ENCODE results near the gene CNOT4.

Gene CNOT4

DNA sequence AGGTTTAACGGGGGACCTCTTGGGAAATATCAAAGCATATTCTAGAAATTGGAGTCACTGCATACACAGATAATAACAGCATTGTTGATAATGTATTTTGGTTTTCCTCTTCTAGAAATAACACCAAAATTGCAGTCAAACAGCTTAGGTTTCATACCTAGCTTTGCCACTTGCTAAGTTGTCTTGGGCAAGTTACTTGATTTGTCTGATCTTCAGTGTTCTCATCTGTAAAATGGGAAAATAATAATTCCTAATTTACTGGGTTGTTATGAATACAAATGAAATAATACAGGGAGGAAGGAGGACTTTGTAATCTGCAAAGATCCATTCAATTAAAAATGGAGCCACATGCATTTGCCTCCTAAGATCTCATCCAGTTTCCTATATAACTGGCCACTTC, 27.6 kb upstream of the CNOT4 start:
- Histone ChIP-seq H3K4me1 (ENCODE audit: low read length) (no peaks in the 10 kb centered on the region), H3K4me2 (ENCODE audit: low read length) (no peak overlapping the region), H4K20me1 (ENCODE audit: insufficient read depth, low read length) (no peaks in the 10 kb centered on the region), H3K4me3 (ENCODE audit: low read length) (no peak overlapping the region), H3K27ac (ENCODE audit: low read length) (no peak overlapping the region), H3K27me3 (ENCODE audit: low read depth, low read length) (peaks cover 9% of the 10 kb centered on the region), H3K9me3 (ENCODE audit: insufficient read depth, low read length) (no peaks in the 10 kb centered on the region), H3K9ac (ENCODE audit: low read length) (no peak overlapping the region), H2AFZ (ENCODE audit: low read depth, low read length) (no peak overlapping the region), H3K36me3 (replicated peaks; ENCODE audit: low read depth, low read length) (no peaks in the 10 kb centered on the region), H3K79me2 (ENCODE audit: low read length) (no peaks in the 10 kb centered on the region)
- TF ChIP-seq, protein P1, sequence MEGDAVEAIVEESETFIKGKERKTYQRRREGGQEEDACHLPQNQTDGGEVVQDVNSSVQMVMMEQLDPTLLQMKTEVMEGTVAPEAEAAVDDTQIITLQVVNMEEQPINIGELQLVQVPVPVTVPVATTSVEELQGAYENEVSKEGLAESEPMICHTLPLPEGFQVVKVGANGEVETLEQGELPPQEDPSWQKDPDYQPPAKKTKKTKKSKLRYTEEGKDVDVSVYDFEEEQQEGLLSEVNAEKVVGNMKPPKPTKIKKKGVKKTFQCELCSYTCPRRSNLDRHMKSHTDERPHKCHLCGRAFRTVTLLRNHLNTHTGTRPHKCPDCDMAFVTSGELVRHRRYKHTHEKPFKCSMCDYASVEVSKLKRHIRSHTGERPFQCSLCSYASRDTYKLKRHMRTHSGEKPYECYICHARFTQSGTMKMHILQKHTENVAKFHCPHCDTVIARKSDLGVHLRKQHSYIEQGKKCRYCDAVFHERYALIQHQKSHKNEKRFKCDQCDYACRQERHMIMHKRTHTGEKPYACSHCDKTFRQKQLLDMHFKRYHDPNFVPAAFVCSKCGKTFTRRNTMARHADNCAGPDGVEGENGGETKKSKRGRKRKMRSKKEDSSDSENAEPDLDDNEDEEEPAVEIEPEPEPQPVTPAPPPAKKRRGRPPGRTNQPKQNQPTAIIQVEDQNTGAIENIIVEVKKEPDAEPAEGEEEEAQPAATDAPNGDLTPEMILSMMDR (IDR thresholded peaks at IDR 0.05; ENCODE audit: low read depth, low read length), result no peak
- TF ChIP-seq EZH2phosphoT487 (IDR thresholded peaks at IDR 0.05; ENCODE audit: low read depth), result no peak

DNA sequence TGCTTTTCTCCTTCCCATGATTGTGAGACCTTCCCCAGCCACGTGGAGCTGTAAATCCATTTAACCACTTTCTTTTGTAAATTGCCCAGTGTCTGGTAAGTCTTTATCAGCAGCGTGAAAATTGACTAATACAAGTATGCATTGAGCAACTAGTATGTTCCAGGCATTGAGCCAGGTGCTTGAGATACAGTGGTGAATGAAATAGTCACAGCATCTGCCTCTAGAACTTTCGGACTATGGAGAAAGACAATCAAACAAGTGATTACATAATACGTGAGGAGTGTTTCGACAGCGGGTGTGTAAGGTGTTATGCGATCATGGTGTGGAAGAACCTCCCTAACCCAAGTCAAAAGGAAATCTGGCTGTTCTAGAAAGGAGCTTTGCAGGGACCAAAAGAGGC, 26.2 kb upstream of the CNOT4 start:
- TF ChIP-seq EZH2phosphoT487 (IDR thresholded peaks at IDR 0.05; ENCODE audit: low read depth), result no peak
- TF ChIP-seq, protein P1 (IDR thresholded peaks at IDR 0.05; ENCODE audit: low read depth, low read length), result no peak
- Histone ChIP-seq H3K9me3 (ENCODE audit: insufficient read depth, low read length) (no peaks in the 10 kb centered on the region), H3K36me3 (replicated peaks; ENCODE audit: low read depth, low read length) (no peaks in the 10 kb centered on the region), H3K4me3 (ENCODE audit: low read length) (no peak overlapping the region), H3K27me3 (ENCODE audit: low read depth, low read length) (peaks cover 9% of the 10 kb centered on the region), H3K4me1 (ENCODE audit: low read length) (no peaks in the 10 kb centered on the region), H3K4me2 (ENCODE audit: low read length) (no peak overlapping the region), H3K79me2 (ENCODE audit: low read length) (no peaks in the 10 kb centered on the region), H4K20me1 (ENCODE audit: insufficient read depth, low read length) (no peaks in the 10 kb centered on the region), H3K9ac (ENCODE audit: low read length) (no peak overlapping the region), H2AFZ (ENCODE audit: low read depth, low read length) (no peak overlapping the region), H3K27ac (ENCODE audit: low read length) (no peak overlapping the region)

DNA sequence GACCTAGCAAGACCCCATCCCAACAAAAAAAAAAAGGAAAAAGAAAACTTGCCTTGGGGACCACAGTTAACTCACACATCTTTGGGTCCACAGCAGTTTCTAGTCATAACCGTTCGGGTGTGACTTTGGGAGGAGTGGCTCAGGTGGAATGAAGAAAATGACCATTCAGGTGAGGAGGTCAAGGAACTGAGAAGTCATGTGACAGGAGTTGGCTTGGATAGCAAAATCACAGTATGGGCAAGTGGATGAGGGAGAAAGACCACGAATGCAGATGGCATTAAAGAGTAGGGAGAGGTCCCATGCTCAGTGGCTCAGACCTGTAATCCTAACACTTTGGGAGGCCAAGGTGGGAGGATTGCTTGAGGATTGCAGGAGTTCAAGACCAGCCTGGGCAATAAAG, 17.1 kb upstream of the CNOT4 start:
- Histone ChIP-seq H3K9ac (ENCODE audit: low read length) (no peak overlapping the region), H3K79me2 (ENCODE audit: low read length) (no peaks in the 10 kb centered on the region), H3K4me3 (ENCODE audit: low read length) (no peak overlapping the region), H3K27ac (ENCODE audit: low read length) (no peak overlapping the region), H3K36me3 (replicated peaks; ENCODE audit: low read depth, low read length) (no peaks in the 10 kb centered on the region), H3K9me3 (ENCODE audit: insufficient read depth, low read length) (no peaks in the 10 kb centered on the region), H2AFZ (ENCODE audit: low read depth, low read length) (no peak overlapping the region), H3K4me2 (ENCODE audit: low read length) (no peak overlapping the region), H3K27me3 (ENCODE audit: low read depth, low read length) (peaks cover 4% of the 10 kb centered on the region; the same call in 1 of the 2 replicates), H3K4me1 (ENCODE audit: low read length) (no peaks in the 10 kb centered on the region), H4K20me1 (ENCODE audit: insufficient read depth, low read length) (no peaks in the 10 kb centered on the region)
- TF ChIP-seq EZH2phosphoT487 (IDR thresholded peaks at IDR 0.05; ENCODE audit: low read depth), result no peak
- TF ChIP-seq, protein P1 (IDR thresholded peaks at IDR 0.05; ENCODE audit: low read depth, low read length), result no peak

DNA sequence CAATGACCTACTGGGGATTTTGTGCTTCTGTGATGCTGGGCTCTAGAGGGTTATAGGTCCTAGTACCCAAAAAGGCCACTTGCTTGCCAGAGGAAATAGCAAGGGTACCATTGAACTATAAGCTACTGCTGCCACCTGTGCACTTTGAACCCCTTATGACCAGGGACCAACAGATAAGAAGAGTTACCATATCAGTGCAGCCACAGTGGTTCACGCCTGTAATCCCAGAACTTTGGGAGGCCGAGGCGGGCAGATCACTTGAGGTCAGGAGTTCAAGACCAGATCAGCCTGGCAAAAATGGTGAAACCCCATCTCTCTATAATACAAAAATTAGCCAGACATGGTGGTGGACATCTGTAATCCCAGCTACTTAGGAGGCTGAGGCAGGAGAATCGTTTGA, 15.5 kb upstream of the CNOT4 start:
- Histone ChIP-seq H3K4me1 (ENCODE audit: low read length) (no peaks in the 10 kb centered on the region), H3K27ac (ENCODE audit: low read length) (no peak overlapping the region), H3K4me2 (ENCODE audit: low read length) (no peak overlapping the region), H4K20me1 (ENCODE audit: insufficient read depth, low read length) (no peaks in the 10 kb centered on the region), H3K79me2 (ENCODE audit: low read length) (no peaks in the 10 kb centered on the region), H3K4me3 (ENCODE audit: low read length) (no peak overlapping the region), H3K27me3 (ENCODE audit: low read depth, low read length) (0 out of 2 replicates have a peak, but pooled peaks cover 4% of the 10 kb centered on the region), H2AFZ (ENCODE audit: low read depth, low read length) (no peak overlapping the region), H3K9ac (ENCODE audit: low read length) (no peak overlapping the region), H3K9me3 (ENCODE audit: insufficient read depth, low read length) (no peaks in the 10 kb centered on the region), H3K36me3 (replicated peaks; ENCODE audit: low read depth, low read length) (no peaks in the 10 kb centered on the region)
- TF ChIP-seq EZH2phosphoT487 (IDR thresholded peaks at IDR 0.05; ENCODE audit: low read depth), result no peak
- TF ChIP-seq, protein P1 (IDR thresholded peaks at IDR 0.05; ENCODE audit: low read depth, low read length), result no peak
